ENCODE results near the gene GPX3.

- TF ChIP-seq CTCF (IDR thresholded peaks at IDR 0.05; ENCODE audit: low read depth, low read length) (no peak), EZH2phosphoT487 (IDR thresholded peaks at IDR 0.05; ENCODE audit: low read depth) (no peak)
Observed at GRCh38 chr5:151017897-151018296, 2.5 kb upstream of the GPX3 start.

All from OCI-LY3 (cell line).